ENCODE measurements around the gene SULT1A1. TPM values are rescaled to one million over a fixed set of nuclear protein-coding genes. Genes with fewer than 3 reads are reported as not detected.
"Not testable (repeated sequence)": the region's sequence is repeated elsewhere in the genome, so short reads cannot be mapped to it uniquely, and the experiment has no call there.

The SULT1A1 gene
- 23.0 TPM for polyA plus RNA-seq (2013, experiment 1 of 2)
- 19.4 TPM for polyA plus RNA-seq (2013, experiment 2 of 2)

GRCh38 chr16:28609631-28610594 lies at the start of gene SULT1A1:
TSS of gene SULT1A1 (minus strand) at chr16:28610044. CDS start at chr16:28608855, 1,189 bp downstream.
- Histone ChIP-seq H3K4me1 (ENCODE audit: control insufficient read depth, insufficient read depth, low read length, poor library complexity, severe bottlenecking) (no peaks in the 10 kb centered on the region), H3K36me3 (ENCODE audit: control insufficient read depth, insufficient read depth, low read length) (no peaks in the 10 kb centered on the region), H3K27ac (ENCODE audit: low read depth, low read length, severe bottlenecking) (peak within 1 kb of the TSS; percentile 36), H3K4me3 (ENCODE audit: extremely low read depth, insufficient read depth, low read length, poor library complexity, severe bottlenecking) (peak within 1 kb of the TSS; percentile 11), H3K9me3 (ENCODE audit: control insufficient read depth, low read length) (no peaks in the 10 kb centered on the region)
- WGBS, 2 experiments (ENCODE audit: insufficient coverage in 2 of 2) = 71 to 74% methylated on average over 4 to 7 of the region's 11 CpGs

- H3K9me3 ChIP-seq (ENCODE audit: control insufficient read depth, low read length); H3K36me3 ChIP-seq (ENCODE audit: control insufficient read depth, insufficient read depth, low read length); H3K27ac ChIP-seq (ENCODE audit: low read depth, low read length, severe bottlenecking); H3K4me3 ChIP-seq (ENCODE audit: extremely low read depth, insufficient read depth, low read length, poor library complexity, severe bottlenecking); H3K4me1 ChIP-seq (ENCODE audit: control insufficient read depth, insufficient read depth, low read length, poor library complexity, severe bottlenecking): not testable (repeated sequence)
- WGBS, 2 experiments (ENCODE audit: insufficient coverage in 2 of 2) = no CpG with 5 or more reads among the region's 2 CpGs
Measured at GRCh38 chr16:28639959-28640358, 30.1 kb upstream of the SULT1A1 start.

GRCh38 chr16:28638359-28638758 lies 28.5 kb upstream of the SULT1A1 start:
- WGBS, 2 experiments (ENCODE audit: insufficient coverage in 2 of 2) = no CpG with 5 or more reads among the region's 5 CpGs
- not testable (repeated sequence) for H3K4me1 ChIP-seq (ENCODE audit: control insufficient read depth, insufficient read depth, low read length, poor library complexity, severe bottlenecking); H3K27ac ChIP-seq (ENCODE audit: low read depth, low read length, severe bottlenecking); H3K4me3 ChIP-seq (ENCODE audit: extremely low read depth, insufficient read depth, low read length, poor library complexity, severe bottlenecking); H3K36me3 ChIP-seq (ENCODE audit: control insufficient read depth, insufficient read depth, low read length); H3K9me3 ChIP-seq (ENCODE audit: control insufficient read depth, low read length)

GRCh38 chr16:28637765-28638164 lies 27.9 kb upstream of the SULT1A1 start, which contains the start of gene NPIPB8:
TSS of gene NPIPB8 (plus strand) at chr16:28638065. CDS start at chr16:28638361, 296 bp downstream.
- WGBS, 2 experiments (ENCODE audit: insufficient coverage in 2 of 2) = no CpG with 5 or more reads among the region's 1 CpG
- H3K27ac ChIP-seq (ENCODE audit: low read depth, low read length, severe bottlenecking); H3K4me1 ChIP-seq (ENCODE audit: control insufficient read depth, insufficient read depth, low read length, poor library complexity, severe bottlenecking); H3K4me3 ChIP-seq (ENCODE audit: extremely low read depth, insufficient read depth, low read length, poor library complexity, severe bottlenecking); H3K36me3 ChIP-seq (ENCODE audit: control insufficient read depth, insufficient read depth, low read length); H3K9me3 ChIP-seq (ENCODE audit: control insufficient read depth, low read length): not testable (repeated sequence)

- not testable (repeated sequence) for H3K36me3 ChIP-seq (ENCODE audit: control insufficient read depth, insufficient read depth, low read length); H3K4me3 ChIP-seq (ENCODE audit: extremely low read depth, insufficient read depth, low read length, poor library complexity, severe bottlenecking); H3K9me3 ChIP-seq (ENCODE audit: control insufficient read depth, low read length); H3K27ac ChIP-seq (ENCODE audit: low read depth, low read length, severe bottlenecking); H3K4me1 ChIP-seq (ENCODE audit: control insufficient read depth, insufficient read depth, low read length, poor library complexity, severe bottlenecking)
- WGBS, 2 experiments (ENCODE audit: insufficient coverage in 2 of 2) = 100% methylated on average over 1 of the region's 5 CpGs; no CpG with 5 or more reads in 1 of the 2 experiments
Measured at GRCh38 chr16:28636093-28636823, 26.4 kb upstream of the SULT1A1 start.

GRCh38 chr16:28630905-28631304 lies 21.1 kb upstream of the SULT1A1 start:
- H3K27ac ChIP-seq (ENCODE audit: low read depth, low read length, severe bottlenecking); H3K9me3 ChIP-seq (ENCODE audit: control insufficient read depth, low read length); H3K4me3 ChIP-seq (ENCODE audit: extremely low read depth, insufficient read depth, low read length, poor library complexity, severe bottlenecking); H3K4me1 ChIP-seq (ENCODE audit: control insufficient read depth, insufficient read depth, low read length, poor library complexity, severe bottlenecking); H3K36me3 ChIP-seq (ENCODE audit: control insufficient read depth, insufficient read depth, low read length): not testable (repeated sequence)
- WGBS, 2 experiments (ENCODE audit: insufficient coverage in 2 of 2) = 80 to 88% methylated on average over 1 to 3 of the region's 5 CpGs

GRCh38 chr16:28623172-28623711 lies 13.4 kb upstream of the SULT1A1 start:
- H3K36me3 ChIP-seq (ENCODE audit: control insufficient read depth, insufficient read depth, low read length) = no peaks in the 10 kb centered on the region
- WGBS, 2 experiments (ENCODE audit: insufficient coverage in 2 of 2) = 97% methylated on average over 59 to 60 of the region's 68 CpGs
- no peaks in the 10 kb centered on the region for H3K4me1 ChIP-seq (ENCODE audit: control insufficient read depth, insufficient read depth, low read length, poor library complexity, severe bottlenecking)
- H3K27ac ChIP-seq (ENCODE audit: low read depth, low read length, severe bottlenecking) = no peak overlapping the region
- H3K9me3 ChIP-seq (ENCODE audit: control insufficient read depth, low read length) = no peaks in the 10 kb centered on the region
- H3K4me3 ChIP-seq (ENCODE audit: extremely low read depth, insufficient read depth, low read length, poor library complexity, severe bottlenecking) = no peak overlapping the region

- H3K4me1 ChIP-seq (ENCODE audit: control insufficient read depth, insufficient read depth, low read length, poor library complexity, severe bottlenecking); H3K27ac ChIP-seq (ENCODE audit: low read depth, low read length, severe bottlenecking); H3K9me3 ChIP-seq (ENCODE audit: control insufficient read depth, low read length); H3K36me3 ChIP-seq (ENCODE audit: control insufficient read depth, insufficient read depth, low read length); H3K4me3 ChIP-seq (ENCODE audit: extremely low read depth, insufficient read depth, low read length, poor library complexity, severe bottlenecking): not testable (repeated sequence)
- 87 to 96% methylated on average over 8 to 22 of the region's 24 CpGs for WGBS, 2 experiments (ENCODE audit: insufficient coverage in 2 of 2)
Measured at GRCh38 chr16:28622532-28623171, 12.8 kb upstream of the SULT1A1 start.

GRCh38 chr16:28621481-28622155 lies 11.8 kb upstream of the SULT1A1 start:
- no peaks in the 10 kb centered on the region for H3K9me3 ChIP-seq (ENCODE audit: control insufficient read depth, low read length)
- H3K36me3 ChIP-seq (ENCODE audit: control insufficient read depth, insufficient read depth, low read length) = no peaks in the 10 kb centered on the region
- H3K4me1 ChIP-seq (ENCODE audit: control insufficient read depth, insufficient read depth, low read length, poor library complexity, severe bottlenecking) = no peaks in the 10 kb centered on the region
- 73 to 76% methylated on average over 2 to 6 of the region's 7 CpGs for WGBS, 2 experiments (ENCODE audit: insufficient coverage in 2 of 2)
- H3K27ac ChIP-seq (ENCODE audit: low read depth, low read length, severe bottlenecking) = no peak overlapping the region
- no peak overlapping the region for H3K4me3 ChIP-seq (ENCODE audit: extremely low read depth, insufficient read depth, low read length, poor library complexity, severe bottlenecking)

GRCh38 chr16:28620316-28620715 lies 10.5 kb upstream of the SULT1A1 start:
- H3K9me3 ChIP-seq (ENCODE audit: control insufficient read depth, low read length); H3K36me3 ChIP-seq (ENCODE audit: control insufficient read depth, insufficient read depth, low read length); H3K4me1 ChIP-seq (ENCODE audit: control insufficient read depth, insufficient read depth, low read length, poor library complexity, severe bottlenecking); H3K27ac ChIP-seq (ENCODE audit: low read depth, low read length, severe bottlenecking); H3K4me3 ChIP-seq (ENCODE audit: extremely low read depth, insufficient read depth, low read length, poor library complexity, severe bottlenecking): not testable (repeated sequence)
- 100% methylated on average over 1 of the region's 1 CpG; no CpG with 5 or more reads in 1 of the 2 experiments for WGBS, 2 experiments (ENCODE audit: insufficient coverage in 2 of 2)
